Smooth muscle cell of the brain vasculature (primary cell): ENCODE results near the gene MYRIP.

Source experiments
- DNase-seq: peaks from one replicate; pipeline ENCODE4 v3.0.0-alpha.2; 2012; ENCODE audit warnings: low read depth, low spot score

MYRIP gene

GRCh38 chr3:39905788-39906187 lies 96.4 kb downstream of the MYRIP start:
- DNase-seq, result no peak

DNA sequence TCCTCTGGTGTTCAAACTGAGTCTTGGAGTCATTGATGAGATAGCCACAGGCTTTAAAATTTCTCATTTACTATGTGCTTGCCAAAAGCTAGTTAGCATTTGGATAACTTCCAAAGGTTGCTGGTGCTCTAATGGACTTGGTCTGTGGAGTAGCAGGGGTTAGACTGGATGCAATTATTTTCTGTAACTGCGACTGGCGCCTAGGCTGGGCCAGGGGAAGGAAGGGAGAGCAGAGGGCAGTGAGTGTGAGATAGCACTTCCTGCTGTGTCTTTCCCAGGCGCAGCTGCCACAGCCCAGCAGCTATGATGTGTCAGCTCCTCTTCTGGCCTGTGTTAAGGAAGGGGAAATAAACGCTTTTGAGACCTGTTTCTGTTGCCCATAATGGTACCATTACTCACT lies 98.6 kb downstream of the MYRIP start:
- DNase-seq, result no peak

- no peak for DNase-seq
These were observed 100.7 kb downstream of the MYRIP start for GRCh38 chr3:39910135-39910534.

GRCh38 chr3:39910826-39911464 lies 101.5 kb downstream of the MYRIP start:
- DNase-seq, result no peak

GRCh38 chr3:39911465-39912309 lies 102.3 kb downstream of the MYRIP start:
- no peak for DNase-seq

GRCh38 chr3:39915027-39915426 lies 105.6 kb downstream of the MYRIP start:
- no peak for DNase-seq

GRCh38 chr3:39917065-39917773 lies 107.8 kb downstream of the MYRIP start:
- no peak for DNase-seq

- DNase-seq, result no peak
These were observed 109.9 kb downstream of the MYRIP start for GRCh38 chr3:39919281-39919680.

GRCh38 chr3:39920271-39920670 lies 110.9 kb downstream of the MYRIP start:
- DNase-seq, result no peak

GRCh38 chr3:39927479-39927878 lies 118.1 kb downstream of the MYRIP start:
- no peak for DNase-seq

DNA sequence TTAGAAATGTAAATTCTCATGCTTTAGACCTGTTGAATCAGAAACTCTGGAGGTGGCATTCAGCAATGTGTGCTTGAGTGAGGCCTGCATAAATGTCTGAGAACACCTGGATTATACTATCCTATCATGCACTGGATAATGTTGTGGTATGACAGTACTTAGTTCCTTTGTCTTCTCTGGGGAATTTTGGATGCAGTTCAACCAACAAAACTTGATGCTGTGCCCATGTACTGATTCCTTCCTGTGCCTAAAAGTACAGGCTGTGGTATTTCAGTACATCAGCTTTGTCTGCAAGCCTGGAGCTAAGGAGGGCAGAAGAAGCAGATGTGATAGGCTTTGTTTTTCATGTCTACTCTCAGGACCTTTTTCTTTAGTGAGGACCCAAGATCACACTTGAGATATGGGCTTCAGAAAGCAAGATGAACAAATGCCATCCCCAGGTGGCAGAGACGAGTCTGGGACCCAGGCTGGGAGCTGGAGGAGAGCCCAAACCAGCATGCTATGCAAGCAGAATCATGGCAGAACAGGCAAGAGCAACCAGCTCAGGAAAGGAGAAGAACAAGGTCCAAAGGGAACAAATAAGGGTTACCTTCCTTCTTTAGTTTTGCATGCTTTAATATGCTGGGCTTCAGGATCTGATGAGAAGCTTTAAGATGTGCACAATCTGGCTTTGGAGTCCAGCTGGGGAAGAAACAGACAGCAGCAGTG lies 124.7 kb downstream of the MYRIP start:
- no peak for DNase-seq

DNA sequence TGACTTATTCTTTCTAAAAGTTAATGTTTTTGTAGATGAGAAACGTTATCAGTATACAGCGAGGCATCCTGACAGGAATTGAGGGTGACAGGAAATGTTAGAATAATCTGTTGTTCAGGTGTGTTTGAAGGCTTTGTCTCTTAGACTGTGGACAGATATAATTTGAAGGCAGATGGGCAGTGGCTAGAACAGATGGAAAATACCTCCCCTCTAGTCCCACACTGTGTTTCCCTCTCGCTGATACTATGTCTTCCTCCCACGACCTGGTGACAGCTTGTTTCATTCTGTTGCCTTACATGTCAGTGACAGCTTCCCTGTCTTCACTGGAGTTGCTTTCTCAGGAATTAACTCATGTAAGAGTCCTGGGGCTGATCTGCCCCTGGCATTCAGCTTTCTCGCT lies 125.3 kb downstream of the MYRIP start:
- no peak for DNase-seq

DNA sequence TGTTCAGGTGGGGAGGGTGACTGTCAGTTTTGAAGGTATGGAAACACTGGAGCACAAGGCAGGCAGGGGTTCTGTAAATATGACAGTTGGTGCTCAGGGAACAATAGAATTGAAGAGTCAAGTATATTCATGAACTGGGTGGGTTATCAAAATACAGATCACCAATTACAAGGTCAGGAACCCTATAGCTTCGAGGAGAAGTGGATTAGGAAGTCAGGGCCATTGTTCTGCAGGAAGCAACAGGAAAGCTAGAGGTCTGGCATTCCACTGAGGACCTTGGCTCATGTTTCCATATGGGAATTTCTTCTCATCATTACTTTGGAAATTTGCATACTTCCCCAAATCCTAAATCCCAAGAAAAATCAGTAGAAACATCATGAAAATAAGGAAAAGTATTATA lies 125.9 kb downstream of the MYRIP start:
- no peak for DNase-seq

DNA sequence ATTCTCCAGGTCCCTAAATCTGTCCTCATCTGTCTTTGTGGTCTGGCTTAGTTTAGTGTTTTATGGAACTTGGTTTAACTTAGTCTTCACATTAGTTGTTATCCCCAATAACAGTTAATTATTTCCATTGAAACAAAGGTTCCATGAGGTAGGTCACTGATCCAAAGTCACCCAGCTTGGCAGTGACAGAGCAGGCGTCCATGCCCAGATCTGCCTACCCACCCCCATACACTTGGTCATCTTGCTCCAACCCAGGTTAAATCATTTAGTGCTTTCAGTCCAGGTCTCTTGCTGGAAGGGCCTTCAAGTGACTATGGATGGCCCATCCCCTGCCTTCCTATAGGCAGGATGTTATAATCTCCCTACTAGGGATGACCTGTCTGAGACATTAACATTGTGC lies 127.4 kb downstream of the MYRIP start:
- no peak for DNase-seq

DNA sequence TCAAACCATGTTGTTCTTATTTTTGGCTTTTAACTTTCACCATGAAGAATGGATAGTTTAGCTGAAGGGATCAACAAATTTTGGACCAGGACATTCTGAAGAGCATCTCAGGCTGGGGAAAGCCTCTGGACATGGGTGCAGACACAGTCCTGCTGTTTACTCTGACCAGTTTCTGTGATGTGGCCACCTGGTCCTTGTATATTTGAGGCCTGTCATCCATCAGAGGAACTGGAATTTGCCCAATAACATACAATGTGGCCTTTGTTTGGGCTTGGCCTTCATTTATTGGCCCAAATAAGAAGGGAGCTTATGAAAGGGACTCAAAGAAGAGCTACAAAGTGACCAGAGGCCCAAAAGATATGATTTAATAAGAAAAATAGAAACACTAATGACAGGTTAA lies 127.9 kb downstream of the MYRIP start:
- no peak for DNase-seq

GRCh38 chr3:39937874-39938273 lies 128.5 kb downstream of the MYRIP start:
- no peak for DNase-seq

DNA sequence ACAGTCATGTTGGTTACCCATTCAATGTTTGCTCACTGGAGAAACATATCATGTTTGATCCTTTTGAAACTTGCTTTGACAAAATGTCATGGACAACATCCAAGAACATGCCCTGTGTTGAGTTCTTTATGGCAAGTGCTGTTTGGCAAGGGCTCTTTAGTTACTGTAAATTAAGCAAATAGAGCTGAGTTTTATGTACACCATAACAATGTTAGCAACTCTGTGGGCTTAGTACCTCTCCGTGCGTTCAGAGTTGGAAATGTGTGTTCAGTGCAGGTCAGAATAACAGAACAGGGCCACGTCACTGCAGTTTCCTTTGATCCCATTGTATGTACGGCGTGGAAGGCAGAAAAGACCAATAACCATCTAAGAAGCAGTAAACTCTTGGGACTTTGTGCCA lies 132.5 kb downstream of the MYRIP start:
- no peak for DNase-seq

- no peak for DNase-seq
These were observed 151.2 kb downstream of the MYRIP start for GRCh38 chr3:39960515-39961191.

DNA sequence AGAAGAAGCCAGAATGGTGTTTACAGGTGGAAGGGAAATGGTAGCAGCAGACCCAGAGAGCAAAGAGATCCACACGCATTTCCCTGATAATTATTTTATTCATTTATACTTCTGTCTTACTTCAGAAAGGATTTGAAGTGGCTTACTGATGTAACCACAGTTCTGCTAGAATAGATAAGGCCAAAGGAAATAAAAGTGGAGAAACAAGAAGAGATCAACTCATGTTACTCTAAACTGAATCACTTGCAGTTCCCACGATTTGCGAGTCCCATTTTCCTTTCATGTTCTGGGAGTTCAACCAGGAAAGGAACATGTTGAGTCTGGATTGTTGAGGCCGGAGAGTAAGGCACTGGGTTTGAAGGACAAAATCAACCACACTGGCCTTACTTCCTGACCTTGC lies 151.8 kb downstream of the MYRIP start:
- DNase-seq, result no peak

GRCh38 chr3:39962581-39962980 lies 153.2 kb downstream of the MYRIP start:
- no peak for DNase-seq

- no peak for DNase-seq
These were observed 156.1 kb downstream of the MYRIP start for GRCh38 chr3:39965461-39965860.
